Natural killer cell (primary cell): ENCODE data around the gene RPP30. TPM values are rescaled to one million over a fixed set of nuclear protein-coding genes. Genes with fewer than 3 reads are reported as not detected.
"Not testable (repeated sequence)": the region's sequence is repeated elsewhere in the genome, so short reads cannot be mapped to it uniquely, and the experiment has no call there.

ENCODE experiments used
- ATAC-seq, 3 donors: fragments of 150-1000 bp in 2 of 3; fragments of 200-7000 bp in 1 of 3; cut with Tn5 transposase; 1 replicate in 1 of 3; 2 replicates in 2 of 3; pipeline ENCODE4 v1.10.0; 2021; ENCODE audit warnings: mild to moderate bottlenecking in 2 of 3, moderate library complexity in 2 of 3
- DNase-seq, 2 donors: peaks; one replicate each; pipeline versions ENCODE4 v3.0.0 to v3.0.0-alpha.2; 2013 to 2021; ENCODE audit warnings: mixed read lengths in 1 of 2
- H3K27ac ChIP-seq: one replicate; pipeline ENCODE4 v1.5.1; 2013; ENCODE audit warnings: mild to moderate bottlenecking, low read length
- H3K27me3 ChIP-seq: one replicate; pipeline ENCODE4 v1.6.1; 2013; ENCODE audit warnings: low read length; ENCODE audit not compliant: control insufficient read depth, insufficient read depth
- H3K36me3 ChIP-seq: one replicate; pipeline ENCODE4 v1.6.1; 2013; ENCODE audit warnings: low read length; ENCODE audit not compliant: control insufficient read depth, insufficient read depth
- H3K4me1 ChIP-seq: one replicate; pipeline ENCODE4 v1.6.1; 2013; ENCODE audit warnings: low read length; ENCODE audit not compliant: control insufficient read depth, insufficient read depth
- H3K4me3 ChIP-seq: one replicate; pipeline ENCODE4 v1.5.1; 2013; ENCODE audit warnings: low read length
- H3K9me3 ChIP-seq: one replicate; pipeline ENCODE4 v1.6.1; 2013; ENCODE audit warnings: low read length; ENCODE audit not compliant: control insufficient read depth, insufficient read depth
- H3K27ac Mint-ChIP-seq, 2 donors: one replicate each; pipeline ENCODE4 v1.8.0; 2022; ENCODE audit warnings: mild to moderate bottlenecking in 2 of 2, mixed read lengths in 2 of 2, moderate library complexity in 1 of 2
- H3K27me3 Mint-ChIP-seq, 2 donors: one replicate each; pipeline ENCODE4 v1.8.0; 2022; ENCODE audit warnings: low read depth in 2 of 2, mixed read lengths in 2 of 2
- H3K36me3 Mint-ChIP-seq: one replicate; pipeline ENCODE4 v1.8.0; 2022; ENCODE audit warnings: mixed read lengths
- H3K4me1 Mint-ChIP-seq, 2 donors: one replicate each; pipeline ENCODE4 v1.8.0; 2022; ENCODE audit warnings: mixed read lengths in 2 of 2
- H3K4me3 Mint-ChIP-seq: one replicate; pipeline ENCODE4 v1.8.0; 2022; ENCODE audit warnings: mild to moderate bottlenecking, moderate library complexity, mixed read lengths
- H3K9me3 Mint-ChIP-seq, 2 donors: one replicate each; pipeline ENCODE4 v1.8.0; 2022; ENCODE audit warnings: mixed read lengths in 2 of 2
- WGBS: methylation state at CpG from one replicate; pipeline ENCODE4 v1.1.7; 2013; ENCODE audit warnings: missing lambda C conversion rate; ENCODE audit not compliant: insufficient coverage; 5-methylcytosine and 5-hydroxymethylcytosine counted together
- intact Hi-C: fragments of 100-400 bp; cut with micrococcal nuclease; formaldehyde crosslinking; loops from one replicate; pipeline ENCODE4 v1.14.2; 2022
- total RNA-seq, 4 donors: library from RNA; stranded (reverse); fragments of 120-200 nt in 1 of 4; gene quantifications; one replicate each; pipeline versions ENCODE4 v1.2.3 to v1.2.4, GENCODE V29; 2013 to 2022
- TF ChIP-seq, protein P1 (sequence below): fragments of 200-600 bp; IDR thresholded peaks from one replicate; pipeline ENCODE4 v1.8.0; 2022; ENCODE audit warnings: antibody characterized with exemption

RPP30 gene
- total RNA-seq, 3 donors from 2014 or later (not counting 1 experiment from before 2014, with no cell fraction given) = 22.6 to 32.5 (median 24.2) TPM

- Mint-ChIP-seq H3K36me3 (peaks cover 51% of the 10 kb centered on the region), H3K4me3 (no peak overlapping the region), H3K9me3 (no peaks in the 10 kb centered on the region), H3K4me1 (no peaks in the 10 kb centered on the region), H3K27ac (no peak overlapping the region), H3K27me3 (no peaks in the 10 kb centered on the region)
- TF ChIP-seq, protein P1, sequence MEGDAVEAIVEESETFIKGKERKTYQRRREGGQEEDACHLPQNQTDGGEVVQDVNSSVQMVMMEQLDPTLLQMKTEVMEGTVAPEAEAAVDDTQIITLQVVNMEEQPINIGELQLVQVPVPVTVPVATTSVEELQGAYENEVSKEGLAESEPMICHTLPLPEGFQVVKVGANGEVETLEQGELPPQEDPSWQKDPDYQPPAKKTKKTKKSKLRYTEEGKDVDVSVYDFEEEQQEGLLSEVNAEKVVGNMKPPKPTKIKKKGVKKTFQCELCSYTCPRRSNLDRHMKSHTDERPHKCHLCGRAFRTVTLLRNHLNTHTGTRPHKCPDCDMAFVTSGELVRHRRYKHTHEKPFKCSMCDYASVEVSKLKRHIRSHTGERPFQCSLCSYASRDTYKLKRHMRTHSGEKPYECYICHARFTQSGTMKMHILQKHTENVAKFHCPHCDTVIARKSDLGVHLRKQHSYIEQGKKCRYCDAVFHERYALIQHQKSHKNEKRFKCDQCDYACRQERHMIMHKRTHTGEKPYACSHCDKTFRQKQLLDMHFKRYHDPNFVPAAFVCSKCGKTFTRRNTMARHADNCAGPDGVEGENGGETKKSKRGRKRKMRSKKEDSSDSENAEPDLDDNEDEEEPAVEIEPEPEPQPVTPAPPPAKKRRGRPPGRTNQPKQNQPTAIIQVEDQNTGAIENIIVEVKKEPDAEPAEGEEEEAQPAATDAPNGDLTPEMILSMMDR = no peak
- Histone ChIP-seq H3K27ac (no peak overlapping the region), H3K4me1 (no peaks in the 10 kb centered on the region), H3K4me3 (no peak overlapping the region), H3K9me3 (no peaks in the 10 kb centered on the region), H3K27me3 (no peaks in the 10 kb centered on the region), H3K36me3 (peaks cover 63% of the 10 kb centered on the region)
- 98% methylated on average over 4 of the region's 6 CpGs for WGBS
- intact Hi-C loops = no loop called here
- ATAC-seq = no peak
- DNase-seq = no peak
Measured at GRCh38 chr10:90888387-90888786, 16.6 kb downstream of the RPP30 start.

GRCh38 chr10:90889636-90890035 lies 17.9 kb downstream of the RPP30 start:
- no peaks in the 10 kb centered on the region for H3K9me3 Mint-ChIP-seq
- intact Hi-C loops = no loop called here

GRCh38 chr10:90890347-90890746 lies 18.6 kb downstream of the RPP30 start:
- H3K4me3 ChIP-seq = no peak overlapping the region
- peaks cover 57% of the 10 kb centered on the region for H3K36me3 ChIP-seq
- Mint-ChIP-seq H3K36me3 (peaks cover 54% of the 10 kb centered on the region), H3K27ac (no peak overlapping the region), H3K4me3 (no peak overlapping the region), H3K9me3 (no peaks in the 10 kb centered on the region), H3K27me3 (no peaks in the 10 kb centered on the region), H3K4me1 (no peaks in the 10 kb centered on the region)
- H3K9me3 ChIP-seq = no peaks in the 10 kb centered on the region
- TF ChIP-seq, protein P1 = no peak
- no peaks in the 10 kb centered on the region for H3K27me3 ChIP-seq
- WGBS = no CpG with 5 or more reads among the region's 2 CpGs
- ATAC-seq (no peak), DNase-seq (no peak)
- intact Hi-C loops = no loop called here
- no peaks in the 10 kb centered on the region for H3K4me1 ChIP-seq
- no peak overlapping the region for H3K27ac ChIP-seq

More at GRCh38 chr10:90889636-90890035, 17.9 kb downstream of the RPP30 start:
- TF ChIP-seq, protein P1 = no peak
- H3K27ac Mint-ChIP-seq = no peak overlapping the region
- H3K9me3 ChIP-seq = no peaks in the 10 kb centered on the region
- no peaks in the 10 kb centered on the region for H3K27me3 ChIP-seq
- no peak overlapping the region for H3K4me3 ChIP-seq
- peaks cover 62% of the 10 kb centered on the region for H3K36me3 ChIP-seq
- DNase-seq (no peak), ATAC-seq (no peak)
- no peak overlapping the region for H3K27ac ChIP-seq
- H3K4me3 Mint-ChIP-seq = no peak overlapping the region
- H3K27me3 Mint-ChIP-seq = no peaks in the 10 kb centered on the region
- peaks cover 53% of the 10 kb centered on the region for H3K36me3 Mint-ChIP-seq
- no CpG with 5 or more reads among the region's 1 CpG for WGBS
- no peaks in the 10 kb centered on the region for H3K4me1 Mint-ChIP-seq
- H3K4me1 ChIP-seq = no peaks in the 10 kb centered on the region

DNA sequence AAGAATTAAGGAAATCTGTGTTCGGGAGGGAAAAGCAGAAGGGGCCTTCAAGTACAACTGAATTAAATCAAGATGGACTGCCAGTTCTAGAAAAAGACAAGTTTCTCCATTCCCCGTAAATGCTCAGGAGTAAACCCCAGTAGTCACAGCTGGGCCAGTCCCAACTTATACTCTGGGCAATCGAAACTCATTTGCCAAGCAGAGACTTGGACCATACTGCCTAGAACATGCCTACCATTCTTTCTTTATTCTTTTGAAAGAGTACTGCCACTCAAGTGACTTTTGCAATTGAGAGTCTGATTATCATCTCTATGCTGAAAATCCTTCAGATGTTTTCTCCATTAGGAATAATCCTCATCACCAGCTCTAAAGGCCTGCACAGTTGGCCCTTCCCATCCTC lies 21.4 kb downstream of the RPP30 start:
- TF ChIP-seq, protein P1 = no peak
- Histone ChIP-seq H3K27me3 (no peaks in the 10 kb centered on the region), H3K36me3 (peaks cover 43% of the 10 kb centered on the region), H3K4me3 (no peak overlapping the region), H3K9me3 (no peaks in the 10 kb centered on the region), H3K27ac (no peak overlapping the region), H3K4me1 (no peaks in the 10 kb centered on the region)
- intact Hi-C loops = no loop called here
- no peaks in the 10 kb centered on the region for H3K9me3 Mint-ChIP-seq
- WGBS = 94% methylated on average over 3 of the region's 3 CpGs
- DNase-seq = no peak
- no peaks in the 10 kb centered on the region for H3K27me3 Mint-ChIP-seq
- ATAC-seq = no peak
- no peak overlapping the region for H3K27ac Mint-ChIP-seq
- H3K4me3 Mint-ChIP-seq = no peak overlapping the region
- peaks cover 44% of the 10 kb centered on the region for H3K36me3 Mint-ChIP-seq
- peaks cover 4 to 5% of the 10 kb centered on the region in 2 donors for H3K4me1 Mint-ChIP-seq

GRCh38 chr10:90896916-90897315 lies 25.1 kb downstream of the RPP30 start:
- H3K4me3 ChIP-seq, H3K9me3 ChIP-seq, H3K27me3 ChIP-seq, ATAC-seq, intact Hi-C loops, H3K27me3 Mint-ChIP-seq, H3K4me3 Mint-ChIP-seq, H3K4me1 Mint-ChIP-seq, H3K4me1 ChIP-seq, H3K9me3 Mint-ChIP-seq, DNase-seq, H3K27ac ChIP-seq: not testable (repeated sequence)
- 40% methylated on average over 1 of the region's 2 CpGs for WGBS
- peaks cover 33% of the 10 kb centered on the region for H3K36me3 ChIP-seq
- H3K36me3 Mint-ChIP-seq = peaks cover 34% of the 10 kb centered on the region
- H3K27ac Mint-ChIP-seq = peak overlapping the region; percentile 57
